ENCODE measurements around the gene TPST2.

GRCh38 chr22:26555478-26555877 lies 34.5 kb downstream of the TPST2 start:
- TF ChIP-seq EZH2 (IDR thresholded peaks at IDR 0.05): no peak
- no peak for TF ChIP-seq POLR2AphosphoS5 (IDR thresholded peaks at IDR 0.05; ENCODE audit: borderline replicate concordance, low read depth, low read length)
